GM19023 (cell line): ENCODE results near the gene CCDC33.
"Not testable (repeated sequence)": the region's sequence is repeated elsewhere in the genome, so short reads cannot be mapped to it uniquely, and the experiment has no call there.

Source experiments
- ATAC-seq: cut with Tn5 transposase; IDR thresholded peaks from one replicate; pipeline ENCODE4 v1.9.1; 2021; ENCODE audit warnings: mild to moderate bottlenecking, moderate library complexity; ENCODE audit not compliant: unreplicated experiment

The CCDC33 gene

GRCh38 chr15:74352393-74352910 is 116.3 kb downstream of the CCDC33 start:
- ATAC-seq, result no peak

DNA sequence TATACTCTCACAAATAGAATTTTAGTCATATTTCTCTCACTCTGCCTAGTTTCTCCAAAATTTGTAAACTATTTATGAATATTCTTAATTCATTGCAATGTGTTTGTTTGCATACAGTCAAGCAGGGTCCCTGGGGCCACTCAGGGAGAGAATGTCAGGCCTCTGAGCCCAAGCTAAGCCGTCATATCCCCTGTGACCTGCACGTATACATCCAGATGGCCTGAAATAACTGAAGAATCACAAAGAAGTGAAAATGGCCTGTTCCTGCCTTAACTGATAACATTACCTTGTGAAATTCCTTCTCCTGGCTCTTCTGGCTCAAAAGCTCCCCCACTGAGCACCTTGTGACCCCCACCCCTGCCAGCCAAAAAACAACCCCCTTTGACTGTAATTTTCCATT is 117.9 kb downstream of the CCDC33 start:
- not testable (repeated sequence) for ATAC-seq

GRCh38 chr15:74356050-74356449 is 119.9 kb downstream of the CCDC33 start:
- not testable (repeated sequence) for ATAC-seq

- not testable (repeated sequence) for ATAC-seq
Measured at GRCh38 chr15:74357514-74357913, 121.4 kb downstream of the CCDC33 start.

DNA sequence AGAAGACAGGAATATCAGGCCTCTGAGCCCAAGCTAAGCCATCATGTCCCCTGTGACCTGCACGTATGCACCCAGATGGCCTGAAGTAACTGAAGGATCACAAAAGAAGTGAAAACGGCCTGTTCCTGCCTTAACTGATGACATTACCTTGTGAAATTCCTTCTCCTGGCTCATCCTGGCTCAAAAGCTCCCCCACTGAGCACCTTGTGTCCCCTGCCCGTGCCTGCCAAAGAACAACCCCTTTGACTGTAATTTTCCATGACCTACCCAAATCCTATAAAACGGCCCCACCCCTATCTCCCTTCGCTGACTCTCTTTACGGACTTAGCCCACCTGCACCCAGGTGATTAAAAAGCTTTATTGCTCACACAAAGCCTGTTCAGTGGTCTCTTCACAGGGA is 123.2 kb downstream of the CCDC33 start:
- ATAC-seq, result not testable (repeated sequence)

DNA sequence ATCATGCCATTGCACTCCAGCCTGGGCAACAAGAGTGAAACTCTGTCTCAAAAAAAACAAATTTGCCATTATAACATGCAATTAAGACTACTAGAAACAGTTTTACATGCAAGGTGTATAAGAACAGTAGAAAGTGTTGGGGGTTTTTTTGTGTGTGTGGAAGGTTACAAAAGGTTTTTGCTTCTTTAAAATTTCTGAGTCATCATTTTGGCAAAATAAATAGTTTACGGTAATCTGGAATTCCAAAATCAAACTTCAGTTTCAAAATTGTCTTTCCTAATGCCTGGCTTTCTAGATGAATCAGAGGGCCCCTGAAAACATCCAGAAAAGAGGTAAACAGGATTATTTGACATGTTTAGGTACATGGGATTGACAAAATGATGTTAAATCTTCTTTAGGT is 124.7 kb downstream of the CCDC33 start:
- not testable (repeated sequence) for ATAC-seq

GRCh38 chr15:74362482-74362881 is 126.4 kb downstream of the CCDC33 start:
- ATAC-seq, result no peak

- ATAC-seq, result no peak
Measured at GRCh38 chr15:74364936-74365597, 128.9 kb downstream of the CCDC33 start.

- ATAC-seq, result no peak
Measured at GRCh38 chr15:74365598-74366445, 129.7 kb downstream of the CCDC33 start.

GRCh38 chr15:74367296-74367854 is 131.2 kb downstream of the CCDC33 start, which contains the start of gene CYP11A1:
TSS of gene CYP11A1 (minus strand) at chr15:74367646. CDS start at chr15:74367585, 61 bp downstream.
- no peak for ATAC-seq

- no peak for ATAC-seq
Measured at GRCh38 chr15:74368121-74368520, 132.0 kb downstream of the CCDC33 start.

GRCh38 chr15:74369084-74369745 is 133.1 kb downstream of the CCDC33 start:
- no peak for ATAC-seq

DNA sequence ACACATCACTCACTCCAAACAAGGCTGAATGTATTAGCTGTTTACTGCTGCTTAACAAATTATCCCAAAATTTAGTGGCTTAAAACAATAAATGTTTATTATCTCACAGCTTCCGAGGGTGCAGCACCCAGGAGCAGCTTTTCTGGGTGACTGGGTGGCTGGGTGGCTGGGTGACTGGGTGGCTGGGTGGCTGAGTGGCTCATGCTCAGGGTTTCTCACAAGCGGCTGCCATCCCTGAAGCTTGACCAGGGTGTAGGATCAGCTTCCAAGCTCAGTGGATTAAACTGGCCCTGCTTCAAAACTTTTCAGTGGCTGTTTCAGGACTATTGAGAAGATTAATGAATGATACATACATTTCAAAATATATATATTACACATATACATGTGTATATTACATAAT is 133.6 kb downstream of the CCDC33 start:
- ATAC-seq, result no peak

DNA sequence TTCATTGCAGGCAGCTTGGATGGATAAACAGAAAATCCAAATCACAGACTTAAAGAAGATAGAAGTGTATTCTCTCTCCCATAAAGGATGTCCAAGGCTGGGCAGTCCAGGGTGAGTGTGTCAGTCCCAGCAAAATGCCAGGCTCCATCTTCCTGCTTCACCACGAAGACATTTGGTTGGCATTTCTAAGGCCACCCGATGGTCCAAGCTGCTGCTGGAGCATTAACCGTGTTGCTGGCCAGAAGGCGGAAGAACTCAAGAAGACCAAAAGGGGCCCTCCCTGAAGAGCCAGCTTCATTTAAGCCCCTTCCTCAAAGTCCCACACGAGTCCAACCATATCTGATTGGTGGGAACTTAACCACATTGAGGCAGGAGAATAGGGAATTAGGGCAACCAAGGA is 134.3 kb downstream of the CCDC33 start:
- ATAC-seq, result no peak

DNA sequence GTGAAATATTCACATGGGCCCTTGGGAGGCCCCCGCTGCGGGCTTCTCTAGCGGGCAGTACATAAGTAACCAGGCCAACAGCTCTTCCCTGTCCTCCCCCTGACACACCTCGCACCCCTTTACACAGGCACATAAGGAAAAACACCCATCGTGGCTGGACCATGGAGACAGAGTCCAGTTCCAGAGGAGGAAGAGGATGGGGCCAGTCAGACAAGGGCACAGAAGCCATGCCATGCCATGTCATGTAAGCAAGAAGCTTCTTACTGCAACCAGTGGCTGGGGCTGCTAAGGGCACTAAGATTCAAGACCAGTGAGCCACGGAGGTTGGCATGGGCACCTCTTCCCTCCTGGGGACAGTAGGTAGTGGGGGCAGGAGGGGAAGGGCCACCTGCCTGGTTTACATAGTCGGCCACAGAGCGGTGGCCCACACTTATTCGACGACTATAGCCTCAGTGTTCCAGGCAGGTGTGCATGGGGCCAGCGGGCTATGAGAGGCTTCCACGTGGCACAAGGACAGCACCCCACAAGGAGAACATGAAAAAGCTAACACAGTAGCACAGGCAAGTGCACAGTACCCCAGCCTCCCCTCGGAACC is 137.0 kb downstream of the CCDC33 start:
- no peak for ATAC-seq

DNA sequence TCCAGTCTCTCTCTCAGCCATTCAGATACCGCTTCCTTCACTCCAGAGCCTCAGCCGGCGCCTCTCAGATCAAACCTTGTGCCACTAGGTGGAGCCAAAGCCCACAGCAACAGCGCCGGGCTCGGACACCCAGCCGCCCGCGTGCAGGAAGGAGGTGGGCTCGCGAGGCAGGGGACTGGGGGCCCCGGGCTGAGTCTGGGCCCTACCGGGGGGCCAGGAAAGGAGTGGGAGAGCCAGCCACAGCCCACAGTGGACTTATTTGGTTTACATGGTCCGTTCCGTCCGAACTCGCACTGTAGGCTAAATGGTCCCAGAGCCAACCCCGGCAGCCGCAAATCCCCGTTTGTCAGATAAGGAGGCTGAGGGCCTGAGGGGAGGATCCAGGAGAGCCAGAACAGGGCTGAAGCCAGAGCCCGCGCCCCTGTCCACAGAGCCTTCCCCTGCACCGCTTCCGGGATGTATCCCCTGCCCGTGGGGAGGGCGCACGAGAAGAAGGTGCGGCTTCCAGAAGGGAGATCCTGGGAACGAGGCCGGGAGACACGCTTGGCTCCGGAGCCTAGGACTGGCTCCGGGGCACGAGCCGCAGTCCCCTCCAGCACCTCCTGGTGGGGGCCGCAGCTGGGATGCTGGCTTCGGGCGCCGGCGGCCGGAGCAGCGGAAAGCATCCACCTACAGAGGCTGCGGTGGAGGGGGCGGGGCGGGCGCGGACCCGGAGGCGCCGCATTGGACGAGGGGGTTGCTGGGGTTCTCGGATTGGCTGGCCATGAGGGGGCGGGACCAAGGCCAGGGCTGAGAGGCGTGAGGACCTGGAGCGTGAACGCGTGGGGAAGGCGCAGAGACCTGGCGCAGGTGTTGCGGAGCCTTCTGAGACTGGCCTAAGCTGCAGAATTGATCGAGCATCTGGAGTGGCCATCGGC is 137.9 kb downstream of the CCDC33 start:
- peak; percentile 84 for ATAC-seq

DNA sequence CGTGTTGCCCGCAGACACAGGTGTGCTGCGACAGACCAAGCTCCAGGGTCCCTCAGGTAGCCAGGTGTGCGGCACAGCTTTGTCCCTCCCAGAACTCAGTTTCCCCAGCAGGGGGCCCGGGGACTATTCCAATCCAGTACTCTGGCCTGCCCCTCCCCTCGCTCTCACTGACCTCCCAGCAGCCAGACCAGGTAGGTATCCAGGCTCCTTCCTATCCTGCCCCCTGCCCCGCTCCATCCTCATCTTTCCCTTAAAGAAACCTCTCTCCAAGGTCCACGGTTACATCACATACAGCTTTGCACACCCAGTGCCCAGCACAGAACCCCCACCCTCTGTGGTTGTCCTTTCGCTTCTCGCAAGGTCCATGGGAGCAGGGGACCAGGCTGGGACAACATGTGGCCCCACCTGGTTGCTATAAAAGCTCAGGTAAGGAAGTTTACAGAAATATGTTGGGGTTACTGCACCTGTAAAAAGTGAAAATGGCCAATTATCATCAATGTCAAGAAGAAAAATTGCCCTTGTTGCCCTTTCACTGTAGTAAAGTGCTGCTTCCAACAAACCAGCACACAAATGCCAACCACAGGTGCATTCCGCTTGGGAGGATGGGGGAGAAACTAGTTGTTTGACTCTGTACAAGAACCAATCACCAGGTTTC is 138.6 kb downstream of the CCDC33 start:
- peak; percentile 1 for ATAC-seq

DNA sequence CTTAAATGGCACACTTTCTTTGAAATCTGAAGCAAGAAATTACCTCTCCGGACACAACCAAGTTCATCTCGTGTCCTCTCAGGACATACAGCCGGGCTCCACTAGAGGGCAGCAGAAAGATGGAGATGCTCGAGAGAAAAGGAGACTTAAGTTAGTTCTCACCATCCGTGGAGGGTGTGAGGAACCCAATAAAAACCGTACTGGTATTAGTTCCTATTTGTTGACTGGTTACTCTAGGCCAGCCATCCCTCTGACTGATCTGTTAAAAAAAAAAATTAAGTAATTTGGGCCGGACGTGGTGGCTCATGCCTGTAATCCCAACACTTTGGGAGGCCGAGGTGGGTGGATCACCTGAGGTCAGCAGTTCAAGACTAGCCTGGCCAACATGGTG is 139.2 kb downstream of the CCDC33 start:
- ATAC-seq, result no peak

GRCh38 chr15:74376226-74376625 is 140.1 kb downstream of the CCDC33 start:
- ATAC-seq, result no peak
